CD8-positive, alpha-beta memory T cell (primary cell): ENCODE data around the gene LAMTOR2. TPM values are rescaled to one million over a fixed set of nuclear protein-coding genes. Genes with fewer than 3 reads are reported as not detected.
A peak's percentile ranks its signal among the peaks of the same experiment; 100 is the strongest.

Source experiments
- CTCF ChIA-PET: fragments of 350-600 bp; sonication (Branson Sonifier 250); formaldehyde crosslinking; loops from one replicate; lab custom pipeline; 2021; ENCODE audit warnings: antibody characterized with exemption; lab: Charles Lee
- POLR2A ChIA-PET: fragments of 350-600 bp; sonication (Branson Sonifier 250); formaldehyde crosslinking; loops from one replicate; lab custom pipeline; 2021; ENCODE audit warnings: antibody characterized with exemption; lab: Charles Lee
- DNase-seq, 5 donors: peaks; one replicate each; pipeline versions ENCODE4 v3.0.0 to v3.0.0-alpha.2; 2020 to 2022; ENCODE audit warnings: mixed read lengths in 1 of 5
- H3K27ac ChIP-seq: one replicate; pipeline ENCODE4 v1.7.0; 2013; ENCODE audit warnings: low read depth, mild to moderate bottlenecking, low read length, moderate library complexity
- H3K27me3 ChIP-seq: 2 replicates; pipeline ENCODE4 v1.7.0; 2013; ENCODE audit warnings: low read length, mild to moderate bottlenecking; ENCODE audit not compliant: insufficient read depth, poor library complexity, severe bottlenecking
- H3K36me3 ChIP-seq: 2 replicates; pipeline ENCODE4 v1.7.0; 2013; ENCODE audit warnings: mild to moderate bottlenecking, low read length, moderate library complexity; ENCODE audit not compliant: insufficient read depth
- H3K4me1 ChIP-seq: 2 replicates; pipeline ENCODE4 v1.7.0; 2013; ENCODE audit warnings: mild to moderate bottlenecking, low read length, moderate library complexity; ENCODE audit not compliant: insufficient read depth
- H3K4me3 ChIP-seq: 2 replicates; pipeline ENCODE4 v1.7.0; 2013; ENCODE audit warnings: mild to moderate bottlenecking, low read length
- H3K9me3 ChIP-seq: 2 replicates; pipeline ENCODE4 v1.7.0; 2013; ENCODE audit warnings: mild to moderate bottlenecking, low read length
- H3K27ac Mint-ChIP-seq, 8 donors: one replicate each; pipeline ENCODE4 v1.8.0; 2020 to 2021; ENCODE audit warnings: mixed read lengths in 8 of 8, mild to moderate bottlenecking in 6 of 8, inconsistent platforms in 3 of 8, moderate library complexity in 3 of 8
- H3K27me3 Mint-ChIP-seq, 2 donors: one replicate each; pipeline ENCODE4 v1.8.0; 2020 to 2021; ENCODE audit warnings: mixed read lengths in 2 of 2, mild to moderate bottlenecking in 1 of 2, moderate library complexity in 1 of 2
- H3K36me3 Mint-ChIP-seq, 3 donors: one replicate each; pipeline ENCODE4 v1.8.0; 2020 to 2021; ENCODE audit warnings: mixed read lengths in 3 of 3, inconsistent platforms in 1 of 3, mild to moderate bottlenecking in 1 of 3
- H3K4me1 Mint-ChIP-seq, 3 donors: one replicate each; pipeline ENCODE4 v1.8.0; 2020 to 2021; ENCODE audit warnings: mixed read lengths in 3 of 3, inconsistent platforms in 1 of 3, mild to moderate bottlenecking in 1 of 3
- H3K4me3 Mint-ChIP-seq, 7 donors: one replicate each; pipeline ENCODE4 v1.8.0; 2020 to 2021; ENCODE audit warnings: mixed read lengths in 7 of 7, mild to moderate bottlenecking in 6 of 7, moderate library complexity in 4 of 7, inconsistent platforms in 2 of 7
- H3K9me3 Mint-ChIP-seq, 5 donors: one replicate each; pipeline ENCODE4 v1.8.0; 2020 to 2022; ENCODE audit warnings: mixed read lengths in 5 of 5, mild to moderate bottlenecking in 3 of 5, moderate library complexity in 2 of 5, inconsistent platforms in 1 of 5
- polyA plus RNA-seq: library from polyadenylated mRNA; unstranded; fragments of 300-500 nt; fragmentation: Illumina TruSeq; gene quantifications from one replicate; pipeline ENCODE4 v1.2.3, GENCODE V29; 2021
- total RNA-seq, 2 experiments: library from RNA; stranded (reverse); gene quantifications; one replicate each; pipeline ENCODE4 v1.2.3, GENCODE V29; 2021

The LAMTOR2 gene
- total and polyA plus RNA-seq, 3 experiments from 2014 or later, result 61.9 to 134 (median 67.4) TPM

DNA sequence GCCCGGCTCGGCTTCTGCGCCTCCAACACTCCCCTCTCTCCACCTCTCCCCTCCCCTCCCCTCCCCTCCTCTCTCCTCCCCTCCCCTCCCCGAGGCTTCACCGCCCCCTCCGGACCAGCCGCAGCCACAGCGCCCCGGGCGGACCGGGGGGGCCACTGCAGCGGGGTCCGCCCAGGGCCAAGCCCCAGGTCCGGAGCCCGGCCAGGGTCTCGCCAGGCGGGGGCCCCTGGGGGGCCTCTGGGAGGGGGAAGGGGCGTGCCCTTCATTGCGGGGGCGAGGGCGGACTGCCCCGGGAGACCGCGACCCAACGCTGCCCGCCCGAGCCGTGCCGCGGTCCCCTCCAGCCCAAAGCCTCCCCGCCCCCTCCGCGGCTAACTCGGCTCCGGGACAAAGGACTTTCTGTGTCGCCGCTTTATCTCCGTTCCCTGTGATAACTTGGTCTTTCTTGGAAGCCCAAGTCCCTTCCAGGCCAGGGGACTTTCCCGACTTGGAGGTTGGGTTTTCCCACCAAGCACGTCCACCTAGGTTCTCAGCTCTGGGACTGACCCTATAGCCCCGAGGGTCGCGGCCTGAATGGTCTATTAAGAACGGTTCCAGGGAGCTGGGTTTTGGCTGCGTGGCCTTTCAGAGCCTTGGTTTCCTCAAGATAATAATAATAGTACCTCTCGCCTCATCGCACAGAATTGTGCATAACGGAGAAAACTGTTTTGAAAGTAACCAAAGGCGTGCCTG, 648 bp upstream of the LAMTOR2 start, which contains the start of gene UBQLN4:
TSS of gene UBQLN4 (minus strand) at position 31 of the 732 bp plus-strand sequence. CDS start 97 bp downstream, outside the sequence.
- no peaks in the 10 kb centered on the region for H3K36me3 ChIP-seq
- peaks cover 16% of the 10 kb centered on the region for H3K4me1 ChIP-seq
- Mint-ChIP-seq H3K4me1 (peaks cover 29 to 49% (median 35%) of the 10 kb centered on the region in 3 donors), H3K4me3 (peak within 1 kb of the TSS; percentile 90 to 99 (median 96)), H3K27ac (peak within 1 kb of the TSS; percentile 84 to 98 (median 96)), H3K9me3 (no peaks in the 10 kb centered on the region), H3K27me3 (no peaks in the 10 kb centered on the region), H3K36me3 (peaks cover 0 to 55% (median 4%) of the 10 kb centered on the region in 3 donors)
- CTCF ChIA-PET, result interaction anchor here (1.6 kb wide), 1 partner anchor 119 kb away, joined by 4 read pairs; the partner anchor contains the start of gene KHDC4
- H3K9me3 ChIP-seq, result no peaks in the 10 kb centered on the region
- peak; percentile 77 to 89 (median 81) for DNase-seq
- H3K27me3 ChIP-seq, result no peaks in the 10 kb centered on the region
- H3K4me3 ChIP-seq, result peak within 1 kb of the TSS; percentile 96
- POLR2A ChIA-PET, result interaction anchor here (0.6 kb wide), 2 partner anchors 170 to 203 kb away, joined by 3 to 4 read pairs; no protein-coding TSS in a partner anchor
- peak within 1 kb of the TSS; percentile 79 for H3K27ac ChIP-seq

- peak in 1 of 5 donors; percentile 14 for DNase-seq
- Mint-ChIP-seq H3K27me3 (no peaks in the 10 kb centered on the region), H3K4me3 (peak overlapping the region; percentile 88 to 98 (median 96)), H3K4me1 (peaks cover 29 to 47% (median 35%) of the 10 kb centered on the region in 3 donors), H3K27ac (peak overlapping the region in 6 of 8 donors; percentile 37 to 97 (median 82)), H3K9me3 (no peaks in the 10 kb centered on the region), H3K36me3 (peaks cover 0 to 41% (median 1%) of the 10 kb centered on the region in 3 donors)
- peaks cover 16% of the 10 kb centered on the region for H3K4me1 ChIP-seq
- no peaks in the 10 kb centered on the region for H3K36me3 ChIP-seq
- ChIA-PET CTCF (no interaction called here), POLR2A (no interaction called here)
- H3K9me3 ChIP-seq, result no peaks in the 10 kb centered on the region
- peak overlapping the region; percentile 96 for H3K4me3 ChIP-seq
- H3K27ac ChIP-seq, result peak overlapping the region; percentile 79
- H3K27me3 ChIP-seq, result no peaks in the 10 kb centered on the region
These were observed 883 bp downstream of the LAMTOR2 start for GRCh38 chr1:156055281-156056048.

DNA sequence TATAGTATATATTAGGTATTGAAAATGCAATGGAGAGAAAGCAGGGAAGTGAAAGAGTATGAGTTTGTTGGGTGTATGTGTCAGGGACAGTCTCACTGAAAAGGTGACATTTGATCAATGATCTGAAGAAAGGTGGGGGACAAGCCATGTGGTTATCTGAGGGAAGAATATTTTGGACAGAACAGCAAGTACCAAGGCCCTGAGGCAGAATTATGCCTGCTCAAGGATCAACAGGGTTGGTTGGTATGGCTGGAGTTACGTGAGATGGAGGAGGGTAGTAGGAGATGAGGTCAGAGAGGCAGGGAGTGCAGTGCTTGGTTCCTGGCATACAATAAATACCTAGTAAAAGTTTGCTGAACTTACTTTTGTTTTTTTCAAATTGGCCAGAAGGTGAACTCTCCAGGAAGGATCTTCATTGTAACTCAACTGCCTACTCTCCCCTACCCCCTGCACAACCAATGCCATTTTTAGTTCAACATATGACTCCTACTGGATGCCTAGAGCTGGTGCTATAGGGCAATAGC, 1.8 kb downstream of the LAMTOR2 start:
- Histone ChIP-seq H3K4me3 (no peak overlapping the region), H3K36me3 (no peaks in the 10 kb centered on the region), H3K9me3 (no peaks in the 10 kb centered on the region), H3K27me3 (no peaks in the 10 kb centered on the region), H3K4me1 (peaks cover 16% of the 10 kb centered on the region), H3K27ac (no peak overlapping the region)
- H3K27ac Mint-ChIP-seq, result peak overlapping the region in 1 of 8 donors; percentile 30
- H3K27me3 Mint-ChIP-seq, result no peaks in the 10 kb centered on the region
- H3K9me3 Mint-ChIP-seq, result no peaks in the 10 kb centered on the region
- H3K4me1 Mint-ChIP-seq, result peaks cover 29 to 43% (median 34%) of the 10 kb centered on the region in 3 donors
- peak in 1 of 5 donors; percentile 8 for DNase-seq
- H3K36me3 Mint-ChIP-seq, result peaks cover 0 to 34% (median 1%) of the 10 kb centered on the region in 3 donors
- POLR2A ChIA-PET, result interaction anchor here (0.6 kb wide), 1 partner anchor 434 kb away, joined by 10 read pairs; no protein-coding TSS in a partner anchor
- H3K4me3 Mint-ChIP-seq, result peak overlapping the region in 6 of 7 donors; percentile 12 to 93 (median 49)
- CTCF ChIA-PET, result no interaction called here

DNA sequence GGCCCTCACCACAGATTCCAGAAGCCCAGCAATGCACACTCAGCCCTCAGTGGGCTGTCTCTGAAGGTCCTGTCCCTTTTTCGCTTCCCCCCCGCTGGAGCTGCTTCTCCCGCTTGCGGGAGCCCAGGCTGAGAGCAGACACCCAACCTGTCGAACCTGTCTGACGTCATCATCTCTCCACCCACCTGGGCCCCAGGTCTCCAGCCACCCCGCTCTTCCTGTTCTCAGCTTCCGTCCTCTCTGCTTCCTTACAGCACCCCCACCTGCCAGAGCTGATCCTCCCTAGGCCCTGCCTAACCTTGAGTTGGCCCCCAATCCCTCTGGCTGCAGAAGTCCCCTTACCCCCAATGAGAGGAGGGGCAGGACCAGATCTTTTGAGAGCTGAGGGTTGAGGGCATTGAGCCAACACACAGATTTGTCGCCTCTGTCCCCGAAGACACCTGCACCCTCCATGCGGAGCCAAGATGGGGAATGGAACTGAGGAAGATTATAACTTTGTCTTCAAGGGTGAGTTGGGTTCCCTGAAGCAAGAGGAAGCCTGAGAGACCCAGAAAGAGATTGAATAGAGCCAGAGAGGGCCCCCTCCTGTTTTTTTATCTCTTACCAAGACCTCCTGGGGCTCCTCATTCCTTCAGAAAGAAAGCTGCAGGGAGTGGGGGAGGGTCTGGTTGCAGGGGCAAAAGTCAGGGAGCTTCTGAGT, 6.5 kb downstream of the LAMTOR2 start, which contains the start of gene RAB25:
TSS of gene RAB25 (plus strand) at position 224 of the 700 bp plus-strand sequence. CDS start at position 465, 241 bp downstream.
- H3K4me3 ChIP-seq, result no peak within 1 kb of the TSS
- H3K27me3 Mint-ChIP-seq, result no peaks in the 10 kb centered on the region
- no peaks in the 10 kb centered on the region for H3K9me3 ChIP-seq
- no peak for DNase-seq
- no peaks in the 10 kb centered on the region for H3K27me3 ChIP-seq
- H3K27ac Mint-ChIP-seq, result peak within 1 kb of the TSS in 1 of 8 donors; percentile 6
- ChIA-PET POLR2A (no interaction called here), CTCF (no interaction called here)
- no peaks in the 10 kb centered on the region for H3K4me1 ChIP-seq
- peaks cover 0 to 19% (median 1%) of the 10 kb centered on the region in 3 donors for H3K36me3 Mint-ChIP-seq
- peaks cover 4 to 9% (median 6%) of the 10 kb centered on the region in 3 donors for H3K4me1 Mint-ChIP-seq
- H3K27ac ChIP-seq, result no peak within 1 kb of the TSS
- H3K9me3 Mint-ChIP-seq, result no peaks in the 10 kb centered on the region
- H3K4me3 Mint-ChIP-seq, result no peak within 1 kb of the TSS
- no peaks in the 10 kb centered on the region for H3K36me3 ChIP-seq

DNA sequence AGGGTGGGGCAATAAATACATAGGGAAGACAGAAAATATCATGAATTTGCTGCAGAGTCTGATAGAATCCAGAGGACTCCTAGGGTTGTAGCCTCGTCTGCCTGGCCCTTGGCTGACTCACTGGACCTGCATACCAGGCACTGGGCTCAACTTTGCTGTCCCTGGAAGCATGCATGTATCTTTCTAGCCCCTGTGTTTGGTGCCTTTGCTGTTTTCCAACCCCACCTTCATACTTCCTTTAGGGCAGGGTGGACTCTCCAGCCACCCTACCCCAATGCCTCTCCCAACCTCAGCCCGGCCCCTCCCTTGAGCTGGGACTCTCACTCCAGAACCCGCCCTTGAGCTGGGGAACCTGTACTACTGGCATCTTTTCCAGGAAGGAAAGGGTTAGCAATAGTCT, 7.6 kb downstream of the LAMTOR2 start:
- Mint-ChIP-seq H3K27ac (peak overlapping the region in 1 of 8 donors; percentile 42), H3K27me3 (no peaks in the 10 kb centered on the region), H3K9me3 (no peaks in the 10 kb centered on the region), H3K4me1 (peaks cover 3 to 7% (median 7%) of the 10 kb centered on the region in 3 donors), H3K36me3 (peaks cover 0 to 14% (median 1%) of the 10 kb centered on the region in 3 donors), H3K4me3 (no peak overlapping the region)
- no peaks in the 10 kb centered on the region for H3K9me3 ChIP-seq
- H3K4me3 ChIP-seq, result no peak overlapping the region
- CTCF ChIA-PET, result no interaction called here
- no peak overlapping the region for H3K27ac ChIP-seq
- DNase-seq, result no peak
- POLR2A ChIA-PET, result no interaction called here
- no peaks in the 10 kb centered on the region for H3K36me3 ChIP-seq
- H3K4me1 ChIP-seq, result no peaks in the 10 kb centered on the region
- H3K27me3 ChIP-seq, result no peaks in the 10 kb centered on the region

- Mint-ChIP-seq H3K4me1 (peaks cover 3 to 7% (median 5%) of the 10 kb centered on the region in 3 donors), H3K36me3 (no peaks in the 10 kb centered on the region), H3K9me3 (no peaks in the 10 kb centered on the region), H3K4me3 (no peak overlapping the region), H3K27me3 (no peaks in the 10 kb centered on the region), H3K27ac (no peak overlapping the region)
- ChIA-PET POLR2A (interaction anchor here (0.6 kb wide), 1 partner anchor 133 kb away, joined by 5 read pairs; no protein-coding TSS in a partner anchor), CTCF (no interaction called here)
- Histone ChIP-seq H3K4me3 (no peak overlapping the region), H3K36me3 (no peaks in the 10 kb centered on the region), H3K27ac (no peak overlapping the region), H3K9me3 (no peaks in the 10 kb centered on the region), H3K4me1 (no peaks in the 10 kb centered on the region), H3K27me3 (no peaks in the 10 kb centered on the region)
- DNase-seq, result no peak
These were observed 9.4 kb downstream of the LAMTOR2 start for GRCh38 chr1:156063997-156064285.

DNA sequence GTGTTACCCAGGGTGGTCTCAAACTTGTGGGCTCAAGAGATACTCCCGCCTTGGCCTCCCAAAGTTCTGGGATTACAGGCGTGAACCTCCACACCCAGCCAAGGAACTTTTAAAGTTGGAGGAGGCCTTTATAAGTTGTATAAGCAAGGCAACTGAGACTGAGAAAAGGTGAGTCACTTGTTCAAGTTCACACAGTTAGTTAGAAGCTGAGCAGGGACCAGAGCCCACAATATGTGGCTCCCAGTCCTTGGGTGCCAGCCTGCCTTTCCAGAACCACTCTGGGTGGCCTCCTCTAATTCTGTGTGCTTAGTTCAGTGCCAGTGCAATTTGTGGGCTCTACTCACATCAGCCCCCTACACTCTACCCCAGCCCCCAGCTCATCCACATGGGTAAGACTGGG, 10.0 kb downstream of the LAMTOR2 start:
- Mint-ChIP-seq H3K9me3 (no peaks in the 10 kb centered on the region), H3K4me3 (no peak overlapping the region), H3K36me3 (no peaks in the 10 kb centered on the region), H3K27me3 (no peaks in the 10 kb centered on the region), H3K27ac (peak overlapping the region in 1 of 8 donors; percentile 19), H3K4me1 (peaks cover 3 to 7% (median 5%) of the 10 kb centered on the region in 3 donors)
- no peak overlapping the region for H3K27ac ChIP-seq
- no peaks in the 10 kb centered on the region for H3K27me3 ChIP-seq
- no peak overlapping the region for H3K4me3 ChIP-seq
- ChIA-PET POLR2A (no interaction called here), CTCF (interaction anchor here (1.0 to 2.1 kb wide), 2 partner anchors 32 to 37 kb away, joined by 3 to 4 read pairs; no protein-coding TSS in a partner anchor)
- no peaks in the 10 kb centered on the region for H3K4me1 ChIP-seq
- DNase-seq, result no peak
- no peaks in the 10 kb centered on the region for H3K36me3 ChIP-seq
- H3K9me3 ChIP-seq, result no peaks in the 10 kb centered on the region
